ENCODE data around the gene SLC22A23.

GRCh38 chr6:3388786-3389185, 68.1 kb downstream of the SLC22A23 start:
- TF ChIP-seq GATA2 (IDR thresholded peaks at IDR 0.05; ENCODE audit: low read depth, low read length) (no peak), GATA3 (IDR thresholded peaks at IDR 0.05; ENCODE audit: low read depth, low read length) (no peak)
